ENCODE measurements around the gene TRAK1. TPM values are rescaled to one million over a fixed set of nuclear protein-coding genes. Genes with fewer than 3 reads are reported as not detected.

Gene TRAK1
- polyA plus RNA-seq, 3 donors from 2014 or later: 2.1 to 7.8 (median 4.4) TPM

DNA sequence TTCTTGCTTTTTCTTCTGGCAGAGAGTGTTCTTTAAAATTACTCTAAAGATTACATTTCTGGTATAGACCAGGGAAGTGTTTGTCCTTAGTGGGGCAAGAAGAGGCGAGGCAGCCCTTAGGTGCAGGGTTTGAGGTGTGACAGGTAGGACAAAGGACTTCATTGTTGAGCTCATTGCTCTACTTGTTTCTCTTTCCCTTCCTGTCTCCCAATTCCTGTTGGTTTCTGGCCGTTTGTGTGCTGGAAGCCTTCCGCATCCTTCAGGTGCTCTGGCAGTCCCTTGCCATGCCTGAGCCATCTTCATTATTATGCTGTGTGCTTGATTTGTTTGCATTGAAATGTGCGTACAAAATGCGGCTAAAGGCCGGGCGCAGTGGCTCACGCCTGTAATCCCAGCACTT lies 89.7 kb downstream of the TRAK1 start:
- no peak overlapping the region for H3K27ac Mint-ChIP-seq

DNA sequence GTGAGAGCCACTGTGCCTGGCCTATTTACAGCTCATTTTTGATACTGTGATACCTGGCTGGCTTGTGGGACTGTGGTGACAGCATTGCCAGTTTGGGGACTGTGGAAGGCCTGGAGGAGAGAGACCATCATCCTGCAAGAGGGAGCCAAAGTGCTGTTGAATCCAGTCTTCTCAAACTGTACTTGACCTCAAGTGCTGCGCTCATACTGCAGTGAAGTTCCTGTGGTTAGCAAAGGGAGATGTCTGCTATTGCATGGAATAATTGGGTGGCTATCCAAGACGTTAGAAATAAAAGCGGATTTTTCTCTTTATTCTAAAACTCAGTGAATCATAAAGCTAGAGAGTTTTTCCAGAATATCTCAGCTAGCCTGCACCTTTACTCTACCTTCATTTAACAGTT lies 91.4 kb downstream of the TRAK1 start:
- Mint-ChIP-seq H3K9me3 (no peaks in the 10 kb centered on the region), H3K4me3 (no peak overlapping the region), H3K36me3 (peaks cover 12 to 15% (median 14%) of the 10 kb centered on the region in 3 donors), H3K27ac (no peak overlapping the region), H3K4me1 (peaks cover 2 to 6% of the 10 kb centered on the region in 2 donors), H3K27me3 (ENCODE audit: low read depth in 3 of 3) (no peaks in the 10 kb centered on the region)
- DNase-seq: no peak

More for the DNA sequence above, 89.7 kb downstream of the TRAK1 start:
- Mint-ChIP-seq H3K9me3 (no peaks in the 10 kb centered on the region), H3K36me3 (peaks cover 11 to 23% (median 14%) of the 10 kb centered on the region in 3 donors), H3K4me1 (peaks cover 0 to 6% of the 10 kb centered on the region in 2 donors), H3K27me3 (ENCODE audit: low read depth in 3 of 3) (no peaks in the 10 kb centered on the region), H3K4me3 (no peak overlapping the region)
- DNase-seq: no peak

DNA sequence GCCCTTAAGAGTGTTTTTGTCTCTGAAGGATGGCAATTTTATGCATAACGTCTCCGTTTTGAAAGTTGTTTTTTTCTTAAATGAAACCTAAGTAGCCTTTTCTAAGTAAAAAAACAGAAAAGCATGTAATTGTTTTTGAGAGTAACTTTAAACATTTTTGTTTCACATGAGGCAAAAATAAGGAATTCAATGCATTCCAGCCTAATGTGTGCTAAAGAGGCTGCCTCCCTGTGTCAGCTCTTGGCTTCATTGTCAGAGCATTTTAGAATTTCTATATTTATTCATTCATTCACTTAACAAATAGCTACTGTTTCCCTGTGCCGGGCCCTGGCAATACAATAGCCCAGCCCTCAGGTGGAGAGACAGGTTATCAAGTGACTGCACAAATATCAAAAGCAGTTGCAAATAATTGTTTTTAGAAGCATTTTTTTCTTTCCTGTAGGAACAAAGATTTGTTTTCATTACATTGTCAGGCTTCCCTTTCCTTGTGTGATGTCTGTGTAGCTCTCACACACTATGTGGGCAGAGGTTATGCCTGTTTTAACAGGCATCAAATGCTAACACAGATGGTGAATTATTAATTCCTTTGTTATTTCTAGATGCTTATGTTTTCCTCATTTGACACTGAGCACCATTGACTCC lies 93.0 kb downstream of the TRAK1 start:
- Mint-ChIP-seq H3K27me3 (ENCODE audit: low read depth in 3 of 3) (no peaks in the 10 kb centered on the region), H3K4me3 (no peak overlapping the region), H3K27ac (no peak overlapping the region), H3K4me1 (peaks cover 0 to 2% of the 10 kb centered on the region in 2 donors), H3K9me3 (no peaks in the 10 kb centered on the region), H3K36me3 (peaks cover 14 to 22% (median 18%) of the 10 kb centered on the region in 3 donors)
- DNase-seq: no peak

DNA sequence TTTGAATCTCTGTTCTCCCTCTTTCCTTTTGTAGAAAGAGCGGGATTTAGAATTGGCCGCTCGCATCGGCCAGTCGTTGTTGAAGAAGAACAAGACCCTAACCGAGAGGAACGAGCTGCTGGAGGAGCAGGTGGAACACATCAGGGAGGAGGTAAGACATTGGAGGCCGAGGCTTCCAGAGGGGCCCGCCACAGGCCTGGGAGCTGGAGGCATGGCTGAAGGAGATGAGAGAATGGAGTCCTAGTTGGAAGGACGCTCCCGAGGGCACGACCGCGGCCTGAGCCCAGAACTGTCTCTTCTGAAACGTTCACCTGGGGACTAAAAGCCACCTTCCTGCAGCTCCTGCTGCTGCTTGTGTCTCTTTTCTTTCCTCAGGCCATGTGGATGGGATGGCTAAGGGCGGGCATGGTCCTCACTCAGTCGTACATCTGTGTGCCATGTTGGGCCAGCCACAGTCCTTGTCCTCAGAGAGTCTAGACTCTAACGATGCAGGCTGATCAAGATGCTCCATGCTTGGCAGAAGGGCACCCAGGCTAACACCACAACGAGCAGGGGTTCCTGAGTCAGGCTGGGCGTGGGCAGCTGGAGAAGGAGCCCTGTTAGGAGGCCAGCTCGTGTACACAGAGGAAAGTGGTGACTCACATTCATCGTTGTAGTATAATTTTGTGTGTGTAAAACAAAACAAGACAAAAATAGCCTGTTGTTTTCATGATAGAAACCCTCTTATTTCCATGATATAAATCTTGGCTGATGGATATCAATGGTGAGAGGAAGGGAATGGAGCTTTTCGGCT lies 93.7 kb downstream of the TRAK1 start:
- H3K9me3 Mint-ChIP-seq: no peaks in the 10 kb centered on the region
- no peak overlapping the region for H3K4me3 Mint-ChIP-seq
- H3K36me3 Mint-ChIP-seq: peaks cover 14 to 22% (median 18%) of the 10 kb centered on the region in 3 donors
- peaks cover 0 to 2% of the 10 kb centered on the region in 2 donors for H3K4me1 Mint-ChIP-seq
- no peak for DNase-seq
- peak overlapping the region in 1 of 6 donors; percentile 34 for H3K27ac Mint-ChIP-seq
- no peaks in the 10 kb centered on the region for H3K27me3 Mint-ChIP-seq (ENCODE audit: low read depth in 3 of 3)

DNA sequence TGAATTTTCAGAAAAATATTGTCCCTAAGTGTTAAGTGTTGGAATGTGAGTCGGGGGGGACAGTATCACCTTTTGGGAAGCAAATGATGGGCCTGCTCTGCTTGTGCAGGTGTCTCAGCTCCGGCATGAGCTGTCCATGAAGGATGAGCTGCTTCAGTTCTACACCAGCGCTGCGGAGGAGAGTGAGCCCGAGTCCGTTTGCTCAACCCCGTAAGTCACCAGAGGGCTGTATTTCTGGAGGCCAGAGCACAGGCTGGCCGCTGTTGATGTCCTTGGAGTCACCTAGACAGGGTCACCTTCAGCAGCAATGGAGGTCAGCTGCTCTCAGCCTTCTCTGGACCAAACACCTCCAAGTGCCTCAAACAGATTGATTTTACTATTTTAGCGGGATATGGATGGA lies 96.8 kb downstream of the TRAK1 start:
- Mint-ChIP-seq H3K36me3 (peaks cover 14 to 22% (median 18%) of the 10 kb centered on the region in 3 donors), H3K4me3 (no peak overlapping the region), H3K4me1 (peaks cover 19 to 22% of the 10 kb centered on the region in 2 donors), H3K27me3 (ENCODE audit: low read depth in 3 of 3) (no peaks in the 10 kb centered on the region), H3K27ac (no peak overlapping the region), H3K9me3 (no peaks in the 10 kb centered on the region)
- DNase-seq: no peak

DNA sequence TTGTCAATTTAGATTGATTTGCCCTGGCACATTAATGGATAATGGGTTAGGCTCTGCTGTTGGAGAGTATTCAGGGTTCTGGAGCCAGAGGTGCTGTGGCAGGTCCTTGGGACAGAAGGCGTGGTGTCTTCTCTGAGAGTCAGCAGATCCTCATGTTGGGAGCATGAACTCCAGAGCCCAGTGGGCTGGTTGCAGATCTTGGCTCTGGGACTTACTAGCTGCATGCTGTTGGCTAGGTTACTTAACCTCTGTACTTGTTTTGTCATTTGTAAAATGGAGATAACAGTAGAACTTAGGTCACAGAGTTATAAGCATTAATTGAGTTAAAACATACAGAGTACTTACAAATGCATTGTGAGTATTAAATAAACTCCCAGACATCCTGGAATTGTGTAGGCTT lies 97.2 kb downstream of the TRAK1 start:
- DNase-seq: no peak
- Mint-ChIP-seq H3K27me3 (ENCODE audit: low read depth in 3 of 3) (no peaks in the 10 kb centered on the region), H3K4me1 (peaks cover 23 to 27% of the 10 kb centered on the region in 2 donors), H3K27ac (no peak overlapping the region), H3K4me3 (no peak overlapping the region), H3K36me3 (peaks cover 14 to 22% (median 18%) of the 10 kb centered on the region in 3 donors), H3K9me3 (no peaks in the 10 kb centered on the region)

DNA sequence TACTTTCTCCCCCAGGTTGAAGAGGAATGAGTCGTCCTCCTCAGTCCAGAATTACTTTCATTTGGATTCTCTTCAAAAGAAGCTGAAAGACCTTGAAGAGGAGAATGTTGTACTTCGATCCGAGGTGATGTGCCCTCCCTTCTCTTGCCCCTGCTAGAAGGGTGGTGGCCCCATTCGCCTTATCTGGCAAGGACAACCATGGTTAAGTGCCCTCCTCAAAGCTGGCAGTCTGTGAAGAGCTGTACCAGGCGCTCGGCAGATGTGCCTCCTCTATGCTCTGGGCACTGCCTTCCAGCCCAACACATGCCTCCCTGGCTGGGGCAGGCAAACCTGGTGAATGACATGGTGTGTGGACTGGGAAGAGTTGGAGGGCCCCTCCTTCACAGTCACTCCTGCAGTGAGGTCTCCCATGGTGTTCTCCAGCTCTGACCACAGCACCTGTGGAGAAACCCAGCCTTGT lies 97.9 kb downstream of the TRAK1 start:
- no peak overlapping the region for H3K4me3 Mint-ChIP-seq
- peaks cover 24 to 28% of the 10 kb centered on the region in 2 donors for H3K4me1 Mint-ChIP-seq
- peaks cover 14 to 22% (median 18%) of the 10 kb centered on the region in 3 donors for H3K36me3 Mint-ChIP-seq
- no peaks in the 10 kb centered on the region for H3K27me3 Mint-ChIP-seq (ENCODE audit: low read depth in 3 of 3)
- H3K27ac Mint-ChIP-seq: no peak overlapping the region
- no peaks in the 10 kb centered on the region for H3K9me3 Mint-ChIP-seq
- no peak for DNase-seq

DNA sequence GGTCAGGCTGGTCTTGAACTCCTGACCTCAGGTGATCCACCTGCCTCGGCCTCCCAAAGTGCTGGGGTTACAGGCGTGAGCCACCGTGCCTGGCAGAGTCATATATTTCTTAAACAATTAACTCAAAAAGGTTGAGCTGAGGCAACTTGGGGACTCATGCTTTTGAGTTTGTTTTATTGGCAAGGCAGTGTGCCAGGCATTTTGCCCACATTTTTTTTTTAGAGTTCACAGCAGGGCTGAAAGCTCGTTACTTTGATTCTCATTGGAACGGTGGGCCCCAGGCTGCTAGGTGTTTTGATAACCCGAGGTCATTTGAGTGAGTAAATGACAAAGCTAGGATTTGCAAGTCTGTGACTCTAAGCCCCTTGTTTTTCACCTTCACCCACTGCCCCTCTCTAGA lies 98.6 kb downstream of the TRAK1 start:
- H3K4me1 Mint-ChIP-seq: peaks cover 24 to 28% of the 10 kb centered on the region in 2 donors
- peaks cover 12 to 24% (median 19%) of the 10 kb centered on the region in 3 donors for H3K36me3 Mint-ChIP-seq
- H3K27me3 Mint-ChIP-seq (ENCODE audit: low read depth in 3 of 3): no peaks in the 10 kb centered on the region
- no peak overlapping the region for H3K4me3 Mint-ChIP-seq
- no peaks in the 10 kb centered on the region for H3K9me3 Mint-ChIP-seq
- DNase-seq: no peak
- no peak overlapping the region for H3K27ac Mint-ChIP-seq

DNA sequence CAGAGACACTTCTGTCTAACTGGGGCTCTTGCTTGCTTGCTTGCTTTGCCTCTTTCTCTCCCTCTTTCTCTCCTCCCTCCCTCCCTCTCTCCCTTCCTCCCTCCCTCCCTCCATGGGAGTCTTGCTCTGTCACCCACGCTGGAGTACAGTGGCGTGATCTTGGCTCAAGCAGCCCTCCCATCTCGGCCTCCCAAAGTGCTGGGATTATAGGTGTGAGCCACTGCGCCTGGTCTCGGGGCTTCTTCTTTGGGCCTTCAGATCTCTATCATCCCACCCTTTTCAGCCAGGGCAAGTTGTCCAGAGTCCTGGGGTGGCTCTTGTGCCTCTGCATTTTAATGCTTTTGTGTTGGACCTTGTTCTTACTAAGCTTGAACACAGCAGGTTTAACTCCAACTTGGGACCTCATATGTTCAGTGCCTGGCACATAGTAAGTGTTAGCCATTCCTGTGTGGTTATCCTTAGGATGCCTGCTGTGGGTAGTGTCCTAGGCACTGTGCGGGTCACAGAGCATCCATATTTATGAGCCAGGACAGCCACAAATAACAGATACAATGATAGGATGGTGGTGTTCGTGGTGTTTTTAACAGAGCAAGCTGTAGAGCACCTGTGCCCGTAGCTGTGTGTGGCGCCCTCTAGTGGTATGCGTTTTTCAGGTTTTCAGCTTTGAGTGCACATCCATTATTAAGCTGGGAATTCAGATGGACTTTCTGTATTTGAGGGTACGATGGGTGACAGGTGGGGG lies 99.7 kb downstream of the TRAK1 start:
- peak; percentile 43 to 48 (median 45) for DNase-seq
- Mint-ChIP-seq H3K9me3 (no peaks in the 10 kb centered on the region), H3K27ac (peak overlapping the region in 1 of 6 donors; percentile 53), H3K27me3 (ENCODE audit: low read depth in 3 of 3) (no peaks in the 10 kb centered on the region), H3K36me3 (peaks cover 14 to 30% (median 27%) of the 10 kb centered on the region in 3 donors), H3K4me1 (peaks cover 24 to 28% of the 10 kb centered on the region in 2 donors), H3K4me3 (peak overlapping the region in 4 of 5 donors; percentile 21 to 47 (median 37))

DNA sequence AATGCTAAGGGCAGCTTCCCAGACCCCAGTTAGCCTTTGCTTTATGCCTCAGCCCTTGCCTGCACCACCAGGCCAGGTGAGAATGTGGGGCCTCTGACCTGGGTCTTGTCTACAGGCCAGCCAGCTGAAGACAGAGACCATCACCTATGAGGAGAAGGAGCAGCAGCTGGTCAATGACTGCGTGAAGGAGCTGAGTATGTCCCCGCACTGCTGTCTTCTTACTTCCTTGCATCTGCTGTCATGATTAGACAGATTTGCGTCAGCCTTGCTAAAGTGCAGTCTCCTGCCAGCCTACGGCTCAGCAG lies 100.2 kb downstream of the TRAK1 start:
- DNase-seq: no peak
- H3K4me3 Mint-ChIP-seq: peak overlapping the region in 4 of 5 donors; percentile 21 to 47 (median 40)
- peak overlapping the region in 1 of 6 donors; percentile 53 for H3K27ac Mint-ChIP-seq
- no peaks in the 10 kb centered on the region for H3K9me3 Mint-ChIP-seq
- H3K4me1 Mint-ChIP-seq: peaks cover 24 to 28% of the 10 kb centered on the region in 2 donors
- peaks cover 19 to 34% (median 30%) of the 10 kb centered on the region in 3 donors for H3K36me3 Mint-ChIP-seq
- H3K27me3 Mint-ChIP-seq (ENCODE audit: low read depth in 3 of 3): no peaks in the 10 kb centered on the region

DNA sequence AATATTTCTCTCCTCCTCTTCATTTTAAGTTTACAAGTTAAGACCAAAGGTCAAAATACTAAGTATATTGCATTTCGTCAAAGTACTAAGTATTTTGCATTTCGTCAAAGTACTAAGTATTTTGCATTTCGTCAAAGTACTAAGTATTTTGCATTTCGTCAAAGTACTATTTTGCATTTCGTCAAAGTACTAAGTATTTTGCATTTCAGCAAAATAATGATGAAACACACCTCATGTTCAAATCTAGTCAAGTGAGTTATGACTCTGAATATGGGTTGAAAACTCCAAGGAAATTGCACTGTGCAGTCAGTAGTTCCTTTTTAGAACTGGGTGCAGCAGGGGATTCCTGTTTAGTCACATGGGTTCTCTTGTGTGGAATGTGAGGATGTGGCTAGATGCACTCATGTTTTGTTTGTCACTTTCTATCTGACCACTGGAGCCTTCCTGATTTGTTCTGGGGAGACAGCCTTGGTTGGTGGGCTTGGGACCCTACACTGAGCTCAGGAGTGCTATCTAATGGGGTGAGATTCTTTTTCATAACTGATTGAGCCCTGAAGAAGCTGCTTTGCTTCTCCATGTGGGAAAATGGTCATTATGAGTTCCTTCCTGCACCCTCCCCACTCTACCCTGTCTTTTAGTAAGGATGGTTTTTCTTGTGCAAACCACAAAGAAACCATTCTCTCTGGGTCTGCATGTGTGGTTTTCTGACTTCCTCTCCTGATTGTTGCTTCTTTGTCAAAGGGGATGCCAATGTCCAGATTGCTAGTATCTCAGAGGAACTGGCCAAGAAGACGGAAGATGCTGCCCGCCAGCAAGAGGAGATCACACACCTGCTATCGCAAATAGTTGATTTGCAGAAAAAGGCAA lies 101.4 kb downstream of the TRAK1 start:
- peak overlapping the region; percentile 12 to 70 (median 55) for H3K4me3 Mint-ChIP-seq
- H3K27ac Mint-ChIP-seq: peak overlapping the region in 5 of 6 donors; percentile 29 to 67 (median 60)
- DNase-seq: peak in 2 of 3 donors; percentile 10 to 18
- no peaks in the 10 kb centered on the region for H3K9me3 Mint-ChIP-seq
- peaks cover 24 to 27% of the 10 kb centered on the region in 2 donors for H3K4me1 Mint-ChIP-seq
- peaks cover 22 to 43% (median 30%) of the 10 kb centered on the region in 3 donors for H3K36me3 Mint-ChIP-seq
- H3K27me3 Mint-ChIP-seq (ENCODE audit: low read depth in 3 of 3): no peaks in the 10 kb centered on the region

DNA sequence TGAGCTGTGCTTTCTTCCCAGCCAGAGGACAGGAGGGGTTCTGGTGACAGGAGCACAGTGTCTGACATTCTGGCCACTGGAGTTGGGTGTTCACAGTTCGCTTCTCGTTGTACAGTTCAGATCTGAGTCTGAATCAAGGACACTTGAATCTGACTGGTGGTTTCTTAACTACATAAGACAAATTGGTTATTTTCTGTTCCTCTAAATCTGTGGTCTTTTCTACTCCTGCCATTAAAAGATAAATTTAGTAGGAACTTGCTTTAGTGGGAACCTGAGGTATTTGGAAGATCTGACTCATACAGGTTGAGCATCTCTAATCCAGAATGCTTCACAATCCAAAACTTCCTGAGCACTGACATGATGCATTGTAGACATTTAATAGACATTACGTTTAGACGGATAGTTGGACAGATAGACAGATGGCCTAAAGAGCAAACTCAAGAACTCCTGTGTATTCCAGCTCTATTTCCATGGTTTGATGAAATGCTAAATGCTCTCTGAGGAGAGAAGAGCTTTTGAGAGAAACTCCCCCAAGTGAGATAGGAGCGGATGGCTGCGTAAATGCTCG lies 103.9 kb downstream of the TRAK1 start:
- H3K27ac Mint-ChIP-seq: no peak overlapping the region

More for the DNA sequence above, 103.9 kb downstream of the TRAK1 start:
- H3K4me3 Mint-ChIP-seq: no peak overlapping the region
- H3K9me3 Mint-ChIP-seq: no peaks in the 10 kb centered on the region
- no peaks in the 10 kb centered on the region for H3K27me3 Mint-ChIP-seq (ENCODE audit: low read depth in 3 of 3)
- peaks cover 26 to 40% (median 26%) of the 10 kb centered on the region in 3 donors for H3K36me3 Mint-ChIP-seq
- no peak for DNase-seq
- H3K4me1 Mint-ChIP-seq: peaks cover 24 to 27% of the 10 kb centered on the region in 2 donors

Measured in immature natural killer cell (primary cell).